CD4-positive, alpha-beta T cell treated with Interleukin-4 for 1 hour (primary cell): ENCODE measurements around the gene IGFL3.

Source experiments
- DNase-seq, 2 donors: peaks; one replicate each; pipeline ENCODE4 v3.0.0-alpha.2; 2020 to 2022

IGFL3 gene

DNA sequence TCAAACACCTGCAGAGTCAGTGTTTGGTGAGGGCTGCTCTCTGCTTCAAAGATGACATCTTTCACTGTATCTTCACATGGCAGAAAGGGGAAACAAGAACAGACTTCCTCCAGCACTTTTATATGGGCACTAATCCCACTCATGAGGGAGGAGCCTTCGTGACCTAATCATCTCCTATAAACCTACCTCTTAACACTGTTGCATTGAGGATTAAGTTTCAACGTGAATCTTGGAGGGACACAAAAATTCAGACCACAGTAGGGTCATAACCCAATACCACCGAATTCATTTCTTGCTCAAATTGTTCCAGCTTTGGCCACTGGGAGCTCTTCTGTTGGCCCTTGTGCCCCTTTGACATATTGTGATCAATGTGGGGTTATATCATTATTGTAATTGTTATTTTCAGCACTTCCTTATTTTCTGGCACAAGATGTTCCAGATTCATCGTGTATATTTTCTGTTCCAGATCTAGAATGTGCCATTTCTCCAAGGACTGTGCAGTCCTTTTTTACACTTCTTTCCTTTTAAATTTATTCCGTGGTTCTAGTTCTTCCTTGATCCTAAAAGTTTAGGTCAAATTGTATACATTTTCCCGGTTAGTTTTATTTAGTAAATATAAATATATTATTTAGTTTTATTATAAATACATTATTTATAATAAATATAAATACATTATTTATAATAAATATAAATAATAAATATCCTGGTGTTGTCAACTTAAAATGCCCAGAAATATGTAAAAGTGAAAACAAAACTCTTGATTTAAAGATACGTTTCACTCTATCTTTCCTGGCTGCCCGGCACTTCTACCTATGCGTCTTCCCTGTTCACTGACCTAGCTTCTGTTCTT is 48.2 kb downstream of the IGFL3 start:
- no peak for DNase-seq

- no peak for DNase-seq
Measured at GRCh38 chr19:46073268-46073922, 51.1 kb downstream of the IGFL3 start.
